PC-3 (cell line): Measurements from ENCODE around the gene PUS10. TPM values are rescaled to one million over a fixed set of nuclear protein-coding genes. Genes with fewer than 3 reads are reported as not detected.
"Not testable (repeated sequence)": the region's sequence is repeated elsewhere in the genome, so short reads cannot be mapped to it uniquely, and the experiment has no call there.

Experiments used
- ATAC-seq: fragments of 200-7000 bp; cut with Tn5 transposase; 2 replicates; pipeline ENCODE4 v1.9.1; 2020; ENCODE audit warnings: mild to moderate bottlenecking, moderate library complexity
- BruUV-seq: library from RNA; stranded (reverse); fragments of 400-500 nt; replicated peaks from 2 replicates; lab custom pipeline; 2021; lab: Mats Ljungman, UMichigan
- CTCF ChIA-PET: fragments of 300-600 bp; sonication (Branson Sonifier 250); formaldehyde crosslinking; loops from one replicate; lab custom pipeline; 2022; ENCODE audit warnings: antibody characterized with exemption; lab: Charles Lee
- POLR2A ChIA-PET: fragments of 300-600 bp; sonication (Branson Sonifier 250); formaldehyde crosslinking; loops from one replicate; lab custom pipeline; 2022; ENCODE audit warnings: antibody characterized with exemption; ENCODE audit not compliant: unreplicated experiment; lab: Charles Lee
- DNase-seq: peaks from one replicate; pipeline ENCODE4 v3.0.0-alpha.2; 2015
- H2AFZ ChIP-seq: fragments of 300-600 bp; sonication (generic); 2 replicates; pipeline ENCODE4 v1.6.0; 2016; ENCODE audit warnings: antibody characterized with exemption, low read length
- H3F3A ChIP-seq: fragments of 300-600 bp; sonication (generic); one replicate; pipeline ENCODE4 v1.6.0; 2017; ENCODE audit warnings: antibody characterized with exemption, low read length, control low read depth, mild to moderate bottlenecking; ENCODE audit not compliant: unreplicated experiment
- H3K27ac ChIP-seq: fragments of 300-600 bp; sonication (generic); 2 replicates; pipeline ENCODE4 v1.5.1; 2016; ENCODE audit warnings: mild to moderate bottlenecking, low read length
- H3K27me3 ChIP-seq: fragments of 300-600 bp; sonication (generic); 2 replicates; pipeline ENCODE4 v1.6.1; 2016; ENCODE audit warnings: low read length, mixed read lengths
- H3K36me3 ChIP-seq: fragments of 300-600 bp; sonication (generic); 2 replicates; pipeline ENCODE4 v1.6.1; 2016; ENCODE audit warnings: low read depth, mixed run types, low read length, mixed read lengths
- H3K4me1 ChIP-seq: fragments of 300-600 bp; sonication (generic); 2 replicates; pipeline ENCODE4 v1.5.1; 2016; ENCODE audit warnings: low read length; ENCODE audit not compliant: insufficient read depth
- H3K4me2 ChIP-seq: fragments of 300-600 bp; sonication (generic); 2 replicates; pipeline ENCODE4 v1.6.0; 2016; ENCODE audit warnings: low read length
- H3K4me3 ChIP-seq: fragments of 300-600 bp; sonication (generic); 2 replicates; pipeline ENCODE4 v1.5.1; 2016; ENCODE audit warnings: mild to moderate bottlenecking, low read length, mixed read lengths
- H3K79me2 ChIP-seq: fragments of 300-600 bp; sonication (generic); 2 replicates; pipeline ENCODE4 v1.6.1; 2017; ENCODE audit warnings: low read length, mixed read lengths
- H3K9ac ChIP-seq: fragments of 300-600 bp; sonication (generic); 2 replicates; pipeline ENCODE4 v1.6.0; 2016; ENCODE audit warnings: mild to moderate bottlenecking, low read length
- H3K9me2 ChIP-seq: fragments of 300-600 bp; sonication (generic); replicated peaks from 2 replicates; pipeline ENCODE4 v1.6.1; 2016; ENCODE audit warnings: mixed run types, low read length, mixed read lengths
- H3K9me3 ChIP-seq: fragments of 300-600 bp; sonication (generic); 2 replicates; pipeline ENCODE4 v1.6.1; 2016; ENCODE audit warnings: low read length, mixed read lengths
- H4K20me1 ChIP-seq: fragments of 300-600 bp; sonication (generic); 2 replicates; pipeline ENCODE4 v1.6.1; 2016; ENCODE audit warnings: low read length, mixed read lengths
- CTCF ChIP-seq: fragments of 300-600 bp; sonication (generic); conservative IDR thresholded peaks from 2 replicates; pipeline ENCODE4 v1.5.1; 2017; ENCODE audit warnings: antibody characterized with exemption, low read depth, mild to moderate bottlenecking, low read length
- EZH2 ChIP-seq: fragments of 300-600 bp; sonication (generic); IDR thresholded peaks from one replicate; pipeline ENCODE4 v1.6.1; 2017; ENCODE audit warnings: antibody characterized with exemption, mild to moderate bottlenecking, low read length; ENCODE audit not compliant: unreplicated experiment
- EZH2phosphoT487 ChIP-seq: fragments of 300-600 bp; sonication (generic); IDR thresholded peaks from 2 replicates; pipeline ENCODE4 v1.6.1; 2018; ENCODE audit warnings: mild to moderate bottlenecking, antibody characterized with exemption, low read length, borderline replicate concordance
- intact Hi-C: fragments of 100-400 bp; cut with micrococcal nuclease; formaldehyde crosslinking; loops from 2 replicates; pipeline ENCODE4 v1.9.0; 2023
- total RNA-seq: library from RNA; depleted of rRNA; stranded (reverse); fragments of >200 nt; gene quantifications from 2 replicates; pipeline ENCODE4 v1.2.3, GENCODE V29; 2014

Gene PUS10
- total RNA-seq, 1 experiment from 2014 or later: 3.6 TPM

- Histone ChIP-seq H3K9me2 (no peaks in the 10 kb centered on the region), H3K9me3 (no peaks in the 10 kb centered on the region), H3K27ac (peak overlapping the region; percentile 97), H3K9ac (peak overlapping the region; percentile 95; the same call in 1 of the 2 replicates), H3K4me3 (0 out of 2 replicates have a peak overlapping the region, but pooled peaks have one; percentile 13), H3K4me2 (peak overlapping the region; percentile 89), H3K36me3 (no peaks in the 10 kb centered on the region), H3K79me2 (peaks cover 56% of the 10 kb centered on the region), H3K4me1 (peaks cover 46% of the 10 kb centered on the region), H3K27me3 (no peaks in the 10 kb centered on the region), H4K20me1 (peaks cover 9% of the 10 kb centered on the region; the same call in 1 of the 2 replicates), H2AFZ (no peak overlapping the region), H3F3A (peaks cover 9% of the 10 kb centered on the region)
- TF ChIP-seq EZH2phosphoT487 (no peak), EZH2 (no peak), CTCF (no peak)
- no peak for ATAC-seq
- intact Hi-C loops: loop anchor here (5.0 kb wide), 1 partner anchor 132 kb away; the partner anchor contains the start of gene REL
- BruUV-seq: no TSS peak
- ChIA-PET CTCF (no interaction called here), POLR2A (no interaction called here)
- DNase-seq: peak; percentile 70
These were observed 3.3 kb downstream of the PUS10 start for GRCh38 chr2:61014763-61015162.

GRCh38 chr2:61013382-61013781 is 4.7 kb downstream of the PUS10 start:
- Histone ChIP-seq H3K4me2 (no peak overlapping the region), H3K9me3 (no peaks in the 10 kb centered on the region), H3F3A (peaks cover 9% of the 10 kb centered on the region), H4K20me1 (no peaks in the 10 kb centered on the region), H3K36me3 (no peaks in the 10 kb centered on the region), H3K79me2 (peaks cover 42% of the 10 kb centered on the region), H3K9ac (no peak overlapping the region; the same call in 1 of the 2 replicates), H3K4me1 (peaks cover 40% of the 10 kb centered on the region), H3K4me3 (no peak overlapping the region), H3K27me3 (no peaks in the 10 kb centered on the region), H3K9me2 (no peaks in the 10 kb centered on the region), H3K27ac (peak overlapping the region; percentile 60), H2AFZ (no peak overlapping the region)
- no TSS peak for BruUV-seq
- CTCF ChIA-PET: no interaction called here
- DNase-seq (no peak), ATAC-seq (no peak)
- TF ChIP-seq EZH2phosphoT487 (no peak), CTCF (no peak), EZH2 (no peak)
- POLR2A ChIA-PET: no interaction called here
- intact Hi-C loops: no loop called here

DNA sequence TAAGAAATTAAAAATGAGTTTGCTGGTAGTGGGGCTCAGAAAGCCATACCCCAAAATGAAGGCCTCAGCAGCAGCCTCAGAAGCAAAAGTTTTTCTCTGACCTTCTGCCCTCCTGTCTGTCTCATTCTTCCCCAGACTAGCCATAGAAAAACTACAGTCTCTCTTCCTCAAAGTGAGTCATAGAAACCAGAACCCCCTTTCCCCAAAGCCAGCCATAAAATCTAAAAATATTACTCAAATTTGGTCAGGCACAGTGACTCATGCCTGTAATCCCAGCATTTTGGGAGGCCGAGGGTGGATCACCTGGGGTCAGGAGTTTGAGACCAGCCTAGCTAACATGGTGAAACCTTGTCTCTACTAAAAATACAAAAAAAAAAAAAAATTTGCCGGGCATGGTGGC is 5.8 kb downstream of the PUS10 start:
- intact Hi-C loops: not testable (repeated sequence)
- peak overlapping the region; percentile 64 for H3K4me2 ChIP-seq
- H3K9ac ChIP-seq: peak overlapping the region; percentile 63

More for the DNA sequence above, 5.8 kb downstream of the PUS10 start:
- CTCF ChIA-PET, POLR2A ChIA-PET, H3K27me3 ChIP-seq, H3K9me3 ChIP-seq, H2AFZ ChIP-seq, H3K4me3 ChIP-seq, BruUV-seq, H3K9me2 ChIP-seq, H4K20me1 ChIP-seq, H3K36me3 ChIP-seq, H3F3A ChIP-seq: not testable (repeated sequence)
- H3K79me2 ChIP-seq: peaks cover 33% of the 10 kb centered on the region
- peaks cover 40% of the 10 kb centered on the region for H3K4me1 ChIP-seq
- H3K27ac ChIP-seq: peak overlapping the region; percentile 85
- DNase-seq: peak; percentile 87
- peak; percentile 33 for ATAC-seq
